Transverse colon (tissue), 4 donors: Measurements from ENCODE around the gene CDK4. TPM values are rescaled to one million over a fixed set of nuclear protein-coding genes. Genes with fewer than 3 reads are reported as not detected.

ENCODE experiments used
- DNase-seq: peaks from one replicate; pipeline ENCODE4 v3.0.0-alpha.2; 2019
- H3K27ac ChIP-seq, 4 donors: fragments of 200-600 bp; sonication (generic); 2 replicates each; pipeline ENCODE4 v1.5.1; 2016 to 2018; ENCODE audit warnings: inconsistent platforms in 4 of 4
- H3K27me3 ChIP-seq: fragments of 200-600 bp; sonication (generic); 2 replicates; pipeline ENCODE4 v1.5.1; 2017; ENCODE audit warnings: inconsistent platforms
- H3K36me3 ChIP-seq, 4 donors: fragments of 200-600 bp; sonication (generic); 2 replicates each; pipeline ENCODE4 v1.5.1; 2017 to 2019; ENCODE audit warnings: inconsistent platforms in 4 of 4
- H3K4me1 ChIP-seq, 4 donors: fragments of 200-600 bp; sonication (generic); 2 replicates each; pipeline ENCODE4 v1.5.1; 2017 to 2020; ENCODE audit warnings: inconsistent platforms in 4 of 4
- H3K4me3 ChIP-seq, 4 donors: fragments of 200-600 bp; sonication (generic); 1 replicate in 1 of 4; 2 replicates in 3 of 4; pipeline versions ENCODE4 v1.5.1 to v1.6.1; 2017 to 2019; ENCODE audit warnings: inconsistent platforms in 4 of 4
- H3K9me3 ChIP-seq, 2 donors: fragments of 200-600 bp; sonication (generic); 2 replicates each; pipeline ENCODE4 v1.5.1; 2017 to 2019; ENCODE audit warnings: inconsistent platforms in 2 of 2
- EP300 ChIP-seq: sonication (generic); formaldehyde crosslinking; IDR thresholded peaks from one replicate; pipeline ENCODE4 v1.6.1; 2017; ENCODE audit warnings: antibody characterized with exemption, low read depth
- POLR2A ChIP-seq: fragments of 450-650 bp; IDR thresholded peaks from one replicate; pipeline ENCODE4 v1.6.1; 2016; ENCODE audit warnings: antibody characterized with exemption, mild to moderate bottlenecking, moderate library complexity
- POLR2AphosphoS5 ChIP-seq, 3 donors: sonication (generic); formaldehyde crosslinking; IDR thresholded peaks; one replicate each; pipeline ENCODE4 v1.6.1; 2016; ENCODE audit warnings: antibody characterized with exemption in 3 of 3
- WGBS, 2 donors: methylation state at CpG; one replicate each; pipeline ENCODE4 v1.1.5; 2018; ENCODE audit warnings: low coverage in 1 of 2; 5-methylcytosine and 5-hydroxymethylcytosine counted together
- in situ Hi-C, 4 donors: fragments of 200-750 bp; cut with MboI; loops; one replicate each; pipeline versions ENCODE4 v1.15.0 to v1.15.1; 2017; ENCODE audit warnings: low sequenced_read_pairs in 3 of 4, low pct_ligation_motif_present in 1 of 4, low pct_unique_long_range_greater_than_20kb in 1 of 4
- intact Hi-C: fragments of 100-400 bp; cut with DNase I; formaldehyde crosslinking; loops from one replicate; pipeline ENCODE4 v1.15.1; 2023; ENCODE audit warnings: low total_unique reads
- total RNA-seq, 4 donors: library from RNA; depleted of rRNA; stranded (reverse); fragments of >200 nt; gene quantifications; one replicate each; pipeline ENCODE4 v1.1.0, GENCODE V29; 2016
- TF ChIP-seq, protein P1 (sequence below), 5 experiments: fragments of 200-600 bp in 3 of 5; fragments of 450-650 bp in 2 of 5; sonication (generic) in 3 of 5; IDR thresholded peaks; 1 replicate in 2 of 5; 2 replicates in 3 of 5; pipeline ENCODE4 v1.5.1; 2016 to 2017; ENCODE audit warnings: antibody characterized with exemption in 5 of 5, inconsistent platforms in 3 of 5, mild to moderate bottlenecking in 2 of 5, moderate library complexity in 1 of 5

CDK4 gene
- total RNA-seq, 4 donors from 2014 or later = 20.9 to 194 (median 47.8) TPM

DNA sequence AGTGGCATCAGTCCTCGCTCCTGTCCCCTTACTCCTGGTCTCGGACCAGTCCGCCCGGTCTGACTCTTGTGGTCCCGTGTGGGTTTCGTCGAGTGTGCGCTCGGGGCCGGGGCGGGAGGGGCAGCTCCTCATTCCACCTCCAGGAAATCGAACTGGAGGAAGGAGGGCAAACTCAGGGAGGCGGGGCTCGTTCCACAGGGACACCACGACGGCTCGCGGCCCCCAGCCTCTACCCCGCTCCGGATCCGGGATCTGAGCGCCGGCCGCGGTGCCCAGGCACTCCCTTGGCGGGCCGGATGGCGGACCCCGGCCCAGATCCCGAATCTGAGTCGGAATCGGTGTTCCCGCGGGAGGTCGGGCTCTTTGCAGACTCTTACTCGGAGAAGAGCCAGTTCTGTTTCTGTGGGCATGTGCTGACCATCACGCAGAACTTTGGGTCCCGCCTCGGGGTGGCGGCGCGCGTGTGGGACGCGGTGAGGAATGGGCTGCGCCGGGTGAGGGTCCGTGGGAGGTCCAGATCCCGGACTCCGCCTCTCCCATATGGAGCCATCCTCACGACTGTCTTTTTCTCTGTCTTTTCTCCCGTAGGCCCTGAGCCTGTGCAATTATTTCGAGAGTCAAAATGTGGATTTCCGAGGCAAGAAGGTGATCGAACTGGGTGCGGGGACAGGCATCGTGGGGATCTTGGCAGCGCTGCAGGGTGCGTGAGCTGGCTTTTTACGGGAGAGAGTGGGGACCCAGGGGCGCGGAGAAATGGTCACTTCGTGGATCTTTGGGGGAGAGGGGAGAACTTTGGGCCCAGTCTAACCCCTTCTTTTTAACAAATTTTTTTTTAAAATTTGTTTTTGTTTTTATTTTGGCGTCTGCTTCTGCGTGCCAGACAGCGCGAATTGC lies 20.6 kb upstream of the CDK4 start, which contains the start of gene EEF1AKMT3:
EEF1AKMT3 (plus strand) TSS at position 186 of the 894 bp plus-strand sequence; CDS start at position 297, 111 bp downstream.
- WGBS, 2 donors = 2 to 30% methylated on average over 4 to 63 of the region's 67 CpGs
- H3K9me3 ChIP-seq = no peaks in the 10 kb centered on the region
- peak within 1 kb of the TSS; percentile 92 to 98 (median 94) for H3K27ac ChIP-seq
- peak within 1 kb of the TSS; percentile 62 to 95 (median 75) for H3K4me3 ChIP-seq
- TF ChIP-seq POLR2A = no peak
- TF ChIP-seq, protein P1, sequence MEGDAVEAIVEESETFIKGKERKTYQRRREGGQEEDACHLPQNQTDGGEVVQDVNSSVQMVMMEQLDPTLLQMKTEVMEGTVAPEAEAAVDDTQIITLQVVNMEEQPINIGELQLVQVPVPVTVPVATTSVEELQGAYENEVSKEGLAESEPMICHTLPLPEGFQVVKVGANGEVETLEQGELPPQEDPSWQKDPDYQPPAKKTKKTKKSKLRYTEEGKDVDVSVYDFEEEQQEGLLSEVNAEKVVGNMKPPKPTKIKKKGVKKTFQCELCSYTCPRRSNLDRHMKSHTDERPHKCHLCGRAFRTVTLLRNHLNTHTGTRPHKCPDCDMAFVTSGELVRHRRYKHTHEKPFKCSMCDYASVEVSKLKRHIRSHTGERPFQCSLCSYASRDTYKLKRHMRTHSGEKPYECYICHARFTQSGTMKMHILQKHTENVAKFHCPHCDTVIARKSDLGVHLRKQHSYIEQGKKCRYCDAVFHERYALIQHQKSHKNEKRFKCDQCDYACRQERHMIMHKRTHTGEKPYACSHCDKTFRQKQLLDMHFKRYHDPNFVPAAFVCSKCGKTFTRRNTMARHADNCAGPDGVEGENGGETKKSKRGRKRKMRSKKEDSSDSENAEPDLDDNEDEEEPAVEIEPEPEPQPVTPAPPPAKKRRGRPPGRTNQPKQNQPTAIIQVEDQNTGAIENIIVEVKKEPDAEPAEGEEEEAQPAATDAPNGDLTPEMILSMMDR (IDR thresholded peaks at IDR 0.05) = peak in 1 of 5 experiments; percentile 9
- DNase-seq = peak; percentile 75
- peaks cover 9 to 23% (median 17%) of the 10 kb centered on the region in 4 donors for H3K4me1 ChIP-seq
- intact Hi-C loops = no loop called here
- H3K27me3 ChIP-seq = no peaks in the 10 kb centered on the region
- in situ Hi-C loops = no loop called here
- H3K36me3 ChIP-seq = no peaks in the 10 kb centered on the region

DNA sequence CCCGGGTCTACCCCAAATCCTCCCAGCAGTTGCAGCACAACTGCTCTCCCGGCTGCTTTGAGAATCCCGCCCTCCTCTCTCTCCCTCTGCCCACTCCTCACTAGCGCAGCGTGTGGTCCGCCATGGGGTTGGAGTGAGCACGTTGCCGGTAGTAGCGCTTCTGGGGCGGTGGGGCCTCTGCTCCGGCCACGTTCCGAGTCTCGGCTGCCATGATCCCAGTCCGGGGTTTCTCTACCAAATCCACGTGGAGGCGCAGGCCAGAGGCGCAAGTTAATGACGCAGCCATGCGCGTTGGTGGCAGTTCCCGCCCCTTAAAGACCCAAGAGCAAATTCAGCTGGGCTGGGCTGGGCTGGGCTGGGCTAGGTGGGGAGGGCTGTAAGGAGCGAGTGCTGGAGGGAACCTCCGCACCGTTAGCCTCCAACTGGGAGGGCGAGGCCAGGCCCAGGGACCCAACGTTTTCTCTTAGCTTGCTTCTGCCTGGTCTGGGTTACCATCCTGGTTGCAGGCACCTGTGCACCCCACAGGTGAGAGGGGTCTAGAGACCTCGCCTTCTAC lies 19.8 kb upstream of the CDK4 start, which contains the start of gene METTL1:
METTL1 (minus strand) TSS at position 233 of the 556 bp plus-strand sequence; CDS start at position 211, 22 bp downstream.
- H3K9me3 ChIP-seq = no peaks in the 10 kb centered on the region
- peaks cover 9 to 25% (median 20%) of the 10 kb centered on the region in 4 donors for H3K4me1 ChIP-seq
- H3K27ac ChIP-seq = peak within 1 kb of the TSS; percentile 92 to 98 (median 94)
- peak in 2 of 3 donors; percentile 42 to 70 for TF ChIP-seq POLR2AphosphoS5 (IDR thresholded peaks at IDR 0.05)
- TF ChIP-seq EP300 = no peak
- peak; percentile 49 for TF ChIP-seq POLR2A
- TF ChIP-seq, protein P1 (IDR thresholded peaks at IDR 0.05) = no peak
- intact Hi-C loops (no loop called here), in situ Hi-C loops (no loop called here)
- peak; percentile 96 for DNase-seq
- peaks cover 6% of the 10 kb centered on the region for H3K27me3 ChIP-seq
- H3K4me3 ChIP-seq = peak within 1 kb of the TSS; percentile 62 to 95 (median 75)
- no peaks in the 10 kb centered on the region for H3K36me3 ChIP-seq
- WGBS, 2 donors = 0% methylated on average over 18 of the region's 28 CpGs; no CpG with 5 or more reads in 1 of the 2 donors

DNA sequence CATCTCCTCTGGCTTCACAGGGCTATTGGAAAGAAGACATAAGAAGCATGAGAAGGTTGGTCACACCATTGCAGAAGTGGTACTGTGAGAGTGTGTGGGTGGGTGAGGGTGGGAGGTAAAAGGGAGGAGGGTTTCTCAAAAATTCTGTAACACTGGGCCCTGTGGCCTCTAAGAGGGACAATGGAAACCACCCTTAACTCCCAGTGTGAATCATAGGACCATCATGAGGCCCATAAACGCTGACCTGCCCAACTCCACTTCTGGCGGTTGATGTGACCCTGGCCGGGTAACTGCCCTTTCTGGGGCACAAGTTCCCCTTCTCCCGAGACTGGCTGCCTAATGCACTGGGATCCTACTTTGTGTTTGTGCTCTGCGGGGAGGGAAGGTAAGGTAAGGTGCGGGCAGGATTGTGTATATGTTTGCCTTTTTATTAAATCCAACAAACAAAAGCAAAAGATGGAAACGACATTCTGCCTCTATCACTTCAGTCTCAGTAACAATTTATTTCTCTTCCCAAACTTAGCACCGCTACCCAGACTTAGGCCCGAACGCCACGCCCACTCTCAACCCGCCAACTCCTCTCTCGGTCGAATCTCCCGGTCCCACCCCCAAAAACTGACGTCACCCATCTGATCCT lies 19.2 kb upstream of the CDK4 start:
- peaks cover 12% of the 10 kb centered on the region for H3K27me3 ChIP-seq

More for the DNA sequence above, 19.2 kb upstream of the CDK4 start:
- Histone ChIP-seq H3K4me1 (peaks cover 9 to 31% (median 26%) of the 10 kb centered on the region in 4 donors), H3K36me3 (no peaks in the 10 kb centered on the region), H3K27ac (peak overlapping the region; percentile 92 to 98 (median 94)), H3K4me3 (peak overlapping the region; percentile 62 to 95 (median 75)), H3K9me3 (no peaks in the 10 kb centered on the region)
- TF ChIP-seq POLR2A (no peak), POLR2AphosphoS5 (IDR thresholded peaks at IDR 0.05) (no peak), EP300 (no peak)
- TF ChIP-seq, protein P1 (IDR thresholded peaks at IDR 0.05) = no peak
- intact Hi-C loops (no loop called here), in situ Hi-C loops (no loop called here)
- DNase-seq = peak; percentile 91
- 0 to 2% methylated on average over 2 to 16 of the region's 16 CpGs for WGBS, 2 donors
